SK-N-MC (cell line): ENCODE data around the gene ETNPPL.
A peak's percentile ranks its signal among the peaks of the same experiment; 100 is the strongest.

ENCODE experiments used
- DNase-seq: peaks from one replicate; pipeline ENCODE4 v3.0.0-alpha.2; 2011; ENCODE audit warnings: low read depth, low spot score
- H3K27ac ChIP-seq: fragments of 200-600 bp; sonication (generic); 2 replicates; pipeline ENCODE4 v1.5.1; 2016; ENCODE audit warnings: mixed run types
- H3K36me3 ChIP-seq: fragments of 200-600 bp; sonication (generic); 2 replicates; pipeline ENCODE4 v1.6.1; 2017; ENCODE audit warnings: antibody characterized with exemption, low read length, mixed read lengths; ENCODE audit not compliant: insufficient read depth
- H3K4me3 ChIP-seq: fragments of 200-600 bp; sonication (generic); 2 replicates; pipeline ENCODE4 v1.5.1; 2016
- H3K9ac ChIP-seq: fragments of 200-600 bp; sonication (generic); 2 replicates; pipeline ENCODE4 v1.8.0; 2017; ENCODE audit warnings: mixed run types, mixed read lengths; ENCODE audit not compliant: insufficient read length
- H3K9me3 ChIP-seq: fragments of 200-600 bp; sonication (generic); 2 replicates; pipeline ENCODE4 v1.6.1; 2017; ENCODE audit warnings: low read depth, mild to moderate bottlenecking, antibody characterized with exemption, low read length, moderate library complexity, mixed read lengths
- EZH2 ChIP-seq: fragments of 200-600 bp; sonication (generic); IDR thresholded peaks from one replicate; pipeline ENCODE4 v1.6.1; 2017; ENCODE audit warnings: antibody characterized with exemption
- FOXP2 ChIP-seq: optimal IDR thresholded peaks from 2 replicates; pipeline ENCODE3; 2011; ENCODE audit warnings: mild to moderate bottlenecking, moderate library complexity; ENCODE audit not compliant: insufficient read depth; ENCODE audit errors: extremely low read length, control extremely low read depth
- POLR2AphosphoS5 ChIP-seq: IDR thresholded peaks from 2 replicates; pipeline ENCODE4 v1.6.1; 2012; ENCODE audit warnings: mild to moderate bottlenecking, low read depth, low read length, borderline replicate concordance

Gene ETNPPL

GRCh38 chr4:108700081-108700757 lies 62.6 kb downstream of the ETNPPL start:
- peak; percentile 81 for DNase-seq
- H3K9me3 ChIP-seq, result no peaks in the 10 kb centered on the region

DNA sequence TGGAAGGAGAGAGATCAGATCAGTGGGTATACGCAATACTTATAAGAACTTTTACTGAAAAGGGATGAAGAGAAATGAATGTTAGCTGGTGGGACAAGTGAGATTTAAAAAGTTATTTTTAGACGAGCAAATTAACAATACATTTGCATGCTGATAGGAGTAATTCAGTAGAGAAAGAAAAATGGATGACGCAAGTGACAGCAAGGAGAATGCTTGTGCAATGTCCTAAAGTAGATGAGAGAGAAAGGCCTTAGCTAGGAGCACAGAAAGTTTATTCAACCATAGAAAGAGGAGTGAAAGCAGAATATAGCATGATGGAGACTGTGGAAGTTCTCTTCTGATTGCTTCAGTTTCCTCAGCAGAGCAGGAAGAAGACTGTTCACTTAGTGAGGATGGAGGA lies 66.7 kb downstream of the ETNPPL start:
- H3K9ac ChIP-seq, result no peak overlapping the region
- DNase-seq, result no peak
- TF ChIP-seq POLR2AphosphoS5, result no peak
- TF ChIP-seq EZH2, result no peak
- no peak for TF ChIP-seq FOXP2
- no peak overlapping the region for H3K4me3 ChIP-seq
- H3K27ac ChIP-seq, result no peak overlapping the region
- no peaks in the 10 kb centered on the region for H3K9me3 ChIP-seq
- no peaks in the 10 kb centered on the region for H3K36me3 ChIP-seq

More at GRCh38 chr4:108700081-108700757, 62.6 kb downstream of the ETNPPL start:
- H3K27ac ChIP-seq, result peak overlapping the region; percentile 82
- no peak for TF ChIP-seq EZH2
- peak; percentile 55; the same call in 1 of the 2 replicates for TF ChIP-seq POLR2AphosphoS5
- peak overlapping the region; percentile 56 for H3K4me3 ChIP-seq
- no peak overlapping the region for H3K9ac ChIP-seq
- H3K36me3 ChIP-seq, result no peaks in the 10 kb centered on the region

GRCh38 chr4:108695062-108695461 lies 67.8 kb downstream of the ETNPPL start:
- Histone ChIP-seq H3K9me3 (no peaks in the 10 kb centered on the region), H3K36me3 (no peaks in the 10 kb centered on the region), H3K4me3 (no peak overlapping the region), H3K27ac (no peak overlapping the region), H3K9ac (no peak overlapping the region)
- no peak for DNase-seq
- no peak for TF ChIP-seq FOXP2

DNA sequence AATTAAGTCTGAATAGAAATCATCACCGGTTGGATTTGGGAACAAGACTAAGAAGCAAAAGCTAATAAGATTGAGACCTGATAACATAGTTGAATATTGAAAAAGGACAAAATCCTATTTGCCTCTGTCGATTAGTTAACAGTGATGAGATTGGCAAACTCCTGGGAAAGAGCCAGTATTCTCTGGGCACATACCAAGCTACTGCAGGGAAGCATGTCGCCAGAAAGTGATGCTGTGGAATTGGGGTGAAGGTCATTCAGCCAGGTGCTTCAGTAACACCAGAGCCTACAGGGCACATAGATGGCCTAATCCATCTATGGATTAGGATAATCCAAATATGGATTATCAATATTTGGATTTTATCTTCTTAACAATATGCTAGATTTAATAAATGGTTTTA lies 68.4 kb downstream of the ETNPPL start:
- no peak overlapping the region for H3K27ac ChIP-seq
- TF ChIP-seq POLR2AphosphoS5 (no peak), EZH2 (no peak)
- H3K9ac ChIP-seq, result no peak overlapping the region
- H3K9me3 ChIP-seq, result no peaks in the 10 kb centered on the region
- no peak for DNase-seq
- no peaks in the 10 kb centered on the region for H3K36me3 ChIP-seq
- H3K4me3 ChIP-seq, result no peak overlapping the region

DNA sequence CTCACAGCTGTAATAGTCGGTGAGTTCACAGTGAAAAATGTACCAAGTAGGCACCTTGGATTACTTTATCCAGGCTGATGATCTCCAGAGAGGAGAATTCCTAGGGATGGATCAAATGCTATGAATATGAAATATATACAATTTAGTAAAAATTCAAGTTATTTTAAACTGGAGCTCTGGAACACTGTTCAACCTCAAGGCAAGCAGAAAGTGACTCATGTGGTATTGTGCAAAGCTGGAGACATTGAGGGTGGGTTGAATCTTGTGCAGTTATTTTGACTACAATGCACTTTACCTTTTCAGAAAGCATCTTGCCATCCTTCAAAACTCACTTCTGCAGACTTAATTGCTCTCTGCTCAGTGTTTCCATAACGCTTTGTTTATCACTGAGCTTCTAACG lies 69.0 kb downstream of the ETNPPL start:
- Histone ChIP-seq H3K9ac (no peak overlapping the region), H3K9me3 (no peaks in the 10 kb centered on the region), H3K4me3 (no peak overlapping the region), H3K27ac (no peak overlapping the region), H3K36me3 (no peaks in the 10 kb centered on the region)
- no peak for DNase-seq
- TF ChIP-seq EZH2 (no peak), FOXP2 (no peak), POLR2AphosphoS5 (no peak)

GRCh38 chr4:108693211-108693610 lies 69.6 kb downstream of the ETNPPL start:
- Histone ChIP-seq H3K9me3 (no peaks in the 10 kb centered on the region), H3K36me3 (no peaks in the 10 kb centered on the region)
- DNase-seq, result no peak

More at GRCh38 chr4:108693211-108693610, 69.6 kb downstream of the ETNPPL start:
- Histone ChIP-seq H3K9ac (no peak overlapping the region), H3K27ac (no peak overlapping the region), H3K4me3 (no peak overlapping the region)
- TF ChIP-seq EZH2, result no peak
- no peak for TF ChIP-seq FOXP2
- no peak for TF ChIP-seq POLR2AphosphoS5
